Measurements from ENCODE around the gene RAD54L2. TPM values are rescaled to one million over a fixed set of nuclear protein-coding genes. Genes with fewer than 3 reads are reported as not detected.

RAD54L2 gene
- total and polyA plus RNA-seq, 9 donors = 5.8 to 32.5 (median 23.0) TPM

- WGBS, 3 donors = 87 to 94% (median 92%) methylated on average over 4 of the region's 4 CpGs
- H3K4me1 ChIP-seq (ENCODE audit: insufficient read depth) = no peaks in the 10 kb centered on the region
- no peak for DNase-seq
- TF ChIP-seq EP300 (IDR thresholded peaks at IDR 0.05) (no peak), POLR2A (IDR thresholded peaks at IDR 0.05) (no peak), CTCF (IDR thresholded peaks at IDR 0.05) (no peak)
- intact Hi-C loops (cut with DNase I) = no loop called here
- H3K4me3 ChIP-seq = no peak overlapping the region
- H3K36me3 ChIP-seq = no peaks in the 10 kb centered on the region
- no peak overlapping the region for H3K27ac ChIP-seq
- no peaks in the 10 kb centered on the region for H3K27me3 ChIP-seq
- H3K9me3 ChIP-seq = no peaks in the 10 kb centered on the region
These were observed 46.7 kb downstream of the RAD54L2 start for GRCh38 chr3:51585197-51585596.

- Histone ChIP-seq H3K27me3 (no peaks in the 10 kb centered on the region), H3K36me3 (no peaks in the 10 kb centered on the region), H3K4me3 (no peak overlapping the region), H3K9me3 (no peaks in the 10 kb centered on the region), H3K4me1 (ENCODE audit: insufficient read depth) (no peaks in the 10 kb centered on the region), H3K27ac (no peak overlapping the region)
- 95 to 97% (median 95%) methylated on average over 3 of the region's 3 CpGs for WGBS, 3 donors
- no peak for DNase-seq
- no peak for TF ChIP-seq POLR2A (IDR thresholded peaks at IDR 0.05)
- TF ChIP-seq CTCF (IDR thresholded peaks at IDR 0.05) = no peak
- TF ChIP-seq EP300 (IDR thresholded peaks at IDR 0.05) = no peak
- intact Hi-C loops (cut with DNase I) = no loop called here
These were observed 47.4 kb downstream of the RAD54L2 start for GRCh38 chr3:51585871-51586270.

Other genes starting within 250 kb of the RAD54L2 start
- 10 to 100 TPM; 18.4 to 75.5 (median 43.4) TPM for gene MANF, start 153.4 kb upstream of the RAD54L2 start, total RNA-seq
- gene MANF, start 153.4 kb upstream of the RAD54L2 start, polyA plus RNA-seq = 100 to 1,000 TPM in 1 of 2 donors, 10 to 100 TPM in 1; 35.0 to 105 TPM
- 10 to 100 TPM; 21.3 to 40.2 (median 30.0) TPM for gene RBM15B, start 147.4 kb upstream of the RAD54L2 start, total RNA-seq
- gene RBM15B, start 147.4 kb upstream of the RAD54L2 start, polyA plus RNA-seq = 10 to 100 TPM; 16.1 to 19.6 TPM
- gene DCAF1, start 38.7 kb upstream of the RAD54L2 start, total RNA-seq = 10 to 100 TPM; 12.9 to 22.5 (median 18.3) TPM
- 10 to 100 TPM in 1 of 2 donors, 1 to 10 TPM in 1; 9.9 to 20.8 TPM for gene DCAF1, start 38.7 kb upstream of the RAD54L2 start, polyA plus RNA-seq
- gene TEX264, start 132.5 kb downstream of the RAD54L2 start, total RNA-seq = 10 to 100 TPM; 27.1 to 88.8 (median 38.7) TPM
- gene TEX264, start 132.5 kb downstream of the RAD54L2 start, polyA plus RNA-seq = 10 to 100 TPM; 51.0 to 62.3 TPM
- under 1 TPM in 4 of 7 donors, not detected in 3; 0.25 to 0.47 (median 0.34) TPM for gene GRM2, start 168.3 kb downstream of the RAD54L2 start, total RNA-seq
- under 1 TPM; 0.10 to 0.24 TPM for gene GRM2, start 168.3 kb downstream of the RAD54L2 start, polyA plus RNA-seq
- gene IQCF6, start 240.5 kb downstream of the RAD54L2 start, total RNA-seq = not detected
- not detected for gene IQCF6, start 240.5 kb downstream of the RAD54L2 start, polyA plus RNA-seq